Measurements from ENCODE around the gene GFM2. TPM values are rescaled to one million over a fixed set of nuclear protein-coding genes. Genes with fewer than 3 reads are reported as not detected.

The GFM2 gene
- total RNA-seq, 1 experiment from 2014 or later, result 19.3 TPM

DNA sequence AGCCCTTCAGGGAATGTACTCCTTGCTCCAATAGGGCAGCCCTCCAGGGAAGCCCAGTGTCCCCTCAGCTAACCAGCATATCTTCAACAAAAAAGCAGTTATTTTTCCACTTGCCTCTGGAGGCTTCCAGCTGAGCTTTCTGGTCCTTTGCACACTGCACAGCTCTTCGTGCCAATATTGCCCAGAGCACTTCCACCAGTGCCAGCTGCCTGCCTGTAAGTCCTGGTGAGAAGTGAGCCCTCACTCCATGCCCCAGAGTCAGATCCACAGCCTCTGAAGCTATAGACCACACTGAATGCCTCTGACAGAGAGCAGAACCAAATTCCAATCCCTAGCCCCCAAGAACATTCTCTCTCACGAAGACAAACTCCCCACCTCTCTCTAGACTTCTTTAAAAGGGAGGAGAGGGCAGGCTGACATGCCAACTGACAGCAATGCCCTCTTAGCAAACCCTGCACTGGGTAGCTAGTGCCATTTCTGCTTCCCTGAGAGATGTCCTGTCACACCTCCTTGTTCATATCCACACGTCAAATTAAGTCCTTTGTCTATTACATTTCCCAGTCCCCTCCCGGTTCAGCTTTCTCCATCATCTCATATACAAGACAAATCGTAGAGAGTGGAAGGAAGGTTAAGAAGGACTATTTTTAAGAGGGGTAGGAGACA lies 94.6 kb downstream of the GFM2 start:
- H3K27me3 ChIP-seq, result no peaks in the 10 kb centered on the region
- H3K4me3 ChIP-seq, result no peak overlapping the region
- H3K36me3 ChIP-seq, result no peaks in the 10 kb centered on the region
- no peak for DNase-seq
- H3K9me3 ChIP-seq, result no peaks in the 10 kb centered on the region

Other genes with a start within 250 kb of the GFM2 start
- 14.5 and 35.0 TPM in 2 replicates for gene ENC1, start 126.4 kb downstream of the GFM2 start, total RNA-seq (2014; rRNA removed; shearing (Covaris generic); ENCODE audit: low replicate concordance)
- gene HEXB, start 81.9 kb downstream of the GFM2 start, total RNA-seq (2014; rRNA removed; shearing (Covaris generic); ENCODE audit: low replicate concordance), result 165 and 208 TPM in 2 replicates
- 33.1 and 67.4 TPM in 2 replicates for gene NSA2, start 132 bp upstream of the GFM2 start, total RNA-seq (2014; rRNA removed; shearing (Covaris generic); ENCODE audit: low replicate concordance)
- 2.2 and 18.8 TPM in 2 replicates for gene FAM169A, start 99.3 kb upstream of the GFM2 start, total RNA-seq (2014; rRNA removed; shearing (Covaris generic); ENCODE audit: low replicate concordance)

Data from MG63 (cell line).